Stimulated activated CD4-positive, alpha-beta T cell treated with anti-CD3 and anti-CD28 coated beads, Interleukin-2, amount 100 ng/mL, for 24 hours (primary cell): Measurements from ENCODE around the gene MEGF8.
"Not testable (repeated sequence)": the region's sequence is repeated elsewhere in the genome, so short reads cannot be mapped to it uniquely, and the experiment has no call there.

Source experiments
- DNase-seq, 2 donors: peaks; one replicate each; pipeline ENCODE4 v3.0.0-alpha.2; 2020

The MEGF8 gene

DNA sequence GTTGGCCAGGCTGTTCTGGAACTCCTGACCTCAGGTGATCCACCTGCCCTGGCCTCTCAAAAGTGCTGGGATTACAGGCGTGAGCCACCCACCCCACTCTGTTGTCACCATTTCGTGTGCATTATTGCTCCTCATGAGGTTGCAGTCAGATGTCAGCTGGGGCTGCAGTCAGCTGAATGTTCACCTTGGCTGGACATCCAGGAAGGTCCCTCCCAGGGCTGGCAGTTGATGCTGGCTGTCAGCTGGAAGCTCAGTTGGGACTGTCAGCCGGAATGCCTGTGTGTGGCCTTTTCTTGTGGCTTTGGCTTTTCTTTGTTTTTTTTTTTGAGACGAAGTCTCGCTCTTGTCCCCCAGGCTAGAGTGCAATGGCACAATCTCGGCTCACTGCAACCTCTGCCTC, 6.6 kb downstream of the MEGF8 start:
- no peak for DNase-seq

DNA sequence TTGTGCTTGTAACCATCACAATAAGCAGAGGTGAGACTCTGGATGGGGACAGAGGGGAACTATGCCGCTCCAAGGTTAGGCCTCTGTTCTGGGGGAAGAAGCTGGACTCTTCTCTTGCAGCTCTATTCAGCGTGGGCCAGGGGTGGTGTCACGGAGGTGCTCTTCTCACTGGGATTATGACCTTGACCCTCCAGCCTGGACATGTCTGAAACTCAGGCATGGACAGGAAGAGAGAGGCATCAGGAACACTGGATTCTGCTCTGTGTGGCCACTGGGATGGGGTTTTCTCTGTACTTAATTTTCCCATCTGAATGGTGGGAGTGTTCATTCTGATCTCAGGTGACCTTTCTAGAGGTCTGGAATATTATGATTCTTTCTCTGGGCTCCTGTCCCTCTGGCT, 7.6 kb downstream of the MEGF8 start:
- DNase-seq = no peak

DNA sequence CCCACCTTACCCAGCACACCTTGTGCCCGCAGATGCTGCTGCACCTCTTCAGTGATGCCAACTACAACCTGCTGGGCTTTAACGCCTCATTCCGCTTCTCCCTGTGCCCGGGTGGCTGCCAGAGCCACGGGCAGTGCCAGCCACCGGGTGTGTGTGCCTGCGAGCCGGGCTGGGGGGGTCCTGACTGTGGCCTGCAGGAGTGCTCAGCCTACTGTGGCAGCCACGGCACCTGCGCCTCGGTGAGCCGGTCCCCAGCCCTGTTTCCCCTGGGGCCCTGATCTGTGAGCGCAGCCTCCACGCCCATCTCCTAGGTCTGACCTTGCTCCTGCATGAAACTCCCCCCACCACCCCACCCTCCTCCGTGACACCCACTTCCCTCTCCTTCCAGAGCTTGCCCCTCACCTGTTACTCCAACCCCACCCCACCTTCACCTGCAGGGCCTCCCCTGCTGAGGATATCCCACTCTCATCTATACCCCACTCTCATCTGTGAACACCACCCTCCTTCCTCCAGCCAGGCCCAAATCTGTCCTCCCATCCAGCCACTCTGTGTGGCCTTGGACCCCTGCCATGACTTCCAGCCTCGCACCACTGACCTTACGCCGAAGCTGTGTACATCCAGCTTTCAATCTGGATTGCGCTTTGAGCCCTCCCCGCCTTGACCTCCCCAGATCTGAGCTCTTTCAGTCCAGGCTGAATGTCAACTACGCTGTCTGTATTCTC, 8.7 kb downstream of the MEGF8 start:
- DNase-seq = no peak

DNA sequence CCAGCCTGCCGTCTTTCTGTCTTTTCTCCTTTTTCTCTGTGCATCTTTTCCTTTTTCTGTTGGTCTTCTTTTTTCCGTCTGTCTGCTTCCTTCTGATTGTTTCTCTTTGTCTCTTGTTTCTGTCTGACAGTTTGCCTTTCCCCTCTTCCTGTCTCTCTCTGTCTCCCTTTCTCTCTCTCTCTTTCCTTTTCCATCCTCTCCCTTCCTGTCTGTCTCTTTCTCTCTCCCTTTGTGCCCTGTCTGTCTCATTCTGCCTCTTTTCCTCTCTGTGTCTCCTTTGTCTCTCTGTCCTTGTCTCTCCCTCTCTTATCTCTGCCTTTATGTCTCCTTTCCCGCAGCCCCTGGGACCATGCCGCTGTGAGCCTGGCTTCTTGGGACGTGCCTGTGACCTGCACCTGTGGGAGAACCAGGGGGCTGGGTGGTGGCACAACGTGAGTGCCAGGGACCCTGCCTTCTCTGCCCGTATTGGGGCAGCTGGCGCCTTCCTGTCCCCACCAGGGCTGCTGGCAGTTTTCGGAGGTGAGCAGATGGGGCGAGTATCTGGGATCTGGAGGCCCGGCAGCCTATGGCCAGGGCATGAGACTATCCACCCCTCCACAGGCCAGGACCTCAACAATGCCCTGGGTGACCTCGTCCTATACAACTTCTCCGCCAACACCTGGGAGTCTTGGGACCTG, 9.4 kb downstream of the MEGF8 start:
- DNase-seq = no peak

DNA sequence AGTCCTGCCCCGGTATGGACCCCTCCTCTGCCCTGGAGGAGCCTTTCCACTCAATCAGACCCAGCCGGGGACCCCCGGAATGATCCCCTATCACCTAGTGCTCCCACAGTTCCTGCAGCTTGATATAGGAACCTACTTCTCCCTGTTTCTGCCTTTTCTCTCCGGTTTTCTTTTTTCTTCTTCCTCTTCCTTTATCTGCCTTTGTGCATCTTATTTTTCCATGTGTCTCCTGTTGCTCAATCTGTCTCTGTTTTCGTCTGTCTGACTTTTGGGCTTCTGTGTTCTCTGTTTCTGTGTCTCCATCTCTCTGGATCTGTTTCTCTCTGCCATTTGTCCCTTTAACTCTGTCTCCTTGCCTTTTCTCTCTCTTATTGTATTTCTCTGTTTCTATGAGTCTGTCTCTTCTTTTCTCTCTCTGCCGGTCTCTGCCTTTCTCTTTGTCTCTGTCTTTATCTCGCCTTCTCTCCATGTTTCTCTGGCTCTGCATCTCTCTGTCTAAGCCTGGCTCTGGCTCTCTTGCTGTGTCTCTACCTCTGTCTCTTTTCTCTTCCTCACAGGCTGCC, 10.0 kb downstream of the MEGF8 start:
- no peak for DNase-seq

DNA sequence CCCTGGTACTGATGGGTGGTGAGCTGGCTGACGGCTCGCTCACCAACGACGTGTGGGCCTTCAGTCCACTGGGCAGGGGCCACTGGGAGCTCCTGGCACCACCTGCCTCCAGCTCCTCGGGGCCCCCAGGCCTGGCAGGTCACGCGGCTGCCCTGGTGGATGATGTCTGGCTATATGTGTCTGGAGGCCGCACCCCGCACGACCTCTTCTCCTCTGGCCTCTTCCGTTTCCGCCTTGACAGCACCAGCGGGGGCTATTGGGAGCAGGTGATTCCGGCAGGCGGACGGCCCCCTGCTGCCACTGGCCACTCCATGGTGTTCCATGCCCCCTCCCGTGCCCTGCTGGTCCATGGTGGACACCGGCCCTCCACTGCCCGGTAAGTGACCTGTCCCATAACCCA, 10.5 kb downstream of the MEGF8 start:
- DNase-seq = no peak

DNA sequence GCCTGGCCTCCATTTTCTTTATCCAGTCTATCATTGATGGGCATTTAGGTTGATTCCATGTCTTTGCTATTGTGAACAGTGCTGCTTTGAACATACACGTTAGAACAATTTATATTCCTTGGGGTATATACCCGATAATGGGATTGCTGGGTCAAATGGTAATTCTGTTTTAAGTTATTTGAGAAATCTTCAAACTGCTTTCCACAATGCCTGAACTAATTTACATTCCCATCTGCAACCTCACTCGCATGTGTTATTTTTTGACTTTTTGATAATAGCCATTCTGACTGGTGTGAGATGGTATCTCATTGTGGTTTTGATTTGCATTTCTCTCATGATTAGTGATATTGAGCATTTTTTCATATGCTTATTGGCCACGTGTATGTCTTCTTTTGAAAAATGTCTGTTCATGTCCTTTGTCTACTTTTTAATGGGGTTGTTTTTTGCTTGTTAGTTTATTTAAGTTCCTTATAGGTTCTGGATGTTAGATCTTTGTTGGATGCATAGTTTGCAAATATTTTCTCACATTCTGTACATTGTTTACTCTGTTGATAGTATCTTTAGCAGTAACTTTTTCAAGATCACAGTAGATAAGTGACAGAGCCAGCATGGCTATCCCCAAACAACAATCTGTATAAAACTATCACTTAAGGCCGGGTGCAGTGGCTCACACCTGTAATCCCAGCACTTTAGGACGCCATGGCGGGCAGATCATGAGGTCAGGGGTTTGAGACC, 13.9 kb downstream of the MEGF8 start:
- not testable (repeated sequence) for DNase-seq

DNA sequence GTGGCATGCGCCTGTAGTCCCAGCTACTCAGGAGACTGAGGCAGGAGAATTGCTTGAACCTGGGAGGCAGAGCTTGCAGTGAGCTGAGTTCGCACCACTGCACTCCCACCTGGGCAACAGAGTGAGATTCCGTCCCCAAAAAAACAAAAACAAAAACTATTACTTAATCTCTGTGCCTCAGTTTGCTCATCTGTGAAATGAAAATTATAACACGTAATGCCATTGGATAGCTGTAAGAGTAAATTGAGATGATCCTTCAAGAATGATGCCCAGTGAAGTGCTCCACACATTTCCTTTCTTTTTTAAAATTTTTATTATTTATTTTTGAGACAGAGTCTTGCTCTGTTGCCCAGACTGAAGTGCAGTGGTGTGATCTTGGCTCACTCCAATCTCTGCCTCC, 14.5 kb downstream of the MEGF8 start:
- DNase-seq = not testable (repeated sequence)

DNA sequence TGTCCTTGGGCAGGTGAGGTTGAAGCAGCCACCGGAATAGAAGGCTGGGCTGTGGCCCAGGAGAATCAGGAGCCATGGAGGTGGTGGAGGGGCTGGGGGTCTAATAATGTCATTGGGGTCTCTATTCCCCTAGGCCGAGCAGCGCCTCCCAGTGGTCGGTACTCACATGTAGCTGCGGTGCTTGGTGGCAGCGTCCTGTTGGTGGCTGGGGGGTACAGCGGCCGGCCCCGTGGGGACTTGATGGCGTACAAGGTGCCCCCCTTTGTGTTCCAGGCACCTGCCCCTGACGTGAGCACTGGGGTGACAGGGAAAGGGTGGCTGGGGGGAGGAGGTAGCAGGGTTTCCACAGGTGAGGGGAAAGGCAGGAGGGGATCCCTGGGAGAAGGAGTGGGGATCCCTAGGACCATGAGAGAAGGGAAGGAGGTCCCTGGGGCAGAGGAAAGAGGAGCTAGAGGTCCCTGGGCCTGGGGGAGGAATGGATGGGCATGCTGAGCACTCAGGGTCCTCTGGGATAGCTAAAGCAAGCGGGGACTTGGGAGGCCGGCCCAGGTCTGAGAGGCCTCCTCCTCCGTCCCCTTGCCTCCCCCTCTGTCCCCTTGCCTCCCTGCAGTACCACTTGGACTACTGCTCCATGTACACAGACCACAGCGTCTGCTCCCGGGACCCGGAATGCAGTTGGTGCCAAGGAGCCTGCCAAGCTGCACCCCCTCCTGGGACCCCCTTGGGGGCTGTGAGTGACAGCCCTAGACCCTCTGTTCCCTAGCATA, 18.1 kb downstream of the MEGF8 start:
- no peak for DNase-seq

DNA sequence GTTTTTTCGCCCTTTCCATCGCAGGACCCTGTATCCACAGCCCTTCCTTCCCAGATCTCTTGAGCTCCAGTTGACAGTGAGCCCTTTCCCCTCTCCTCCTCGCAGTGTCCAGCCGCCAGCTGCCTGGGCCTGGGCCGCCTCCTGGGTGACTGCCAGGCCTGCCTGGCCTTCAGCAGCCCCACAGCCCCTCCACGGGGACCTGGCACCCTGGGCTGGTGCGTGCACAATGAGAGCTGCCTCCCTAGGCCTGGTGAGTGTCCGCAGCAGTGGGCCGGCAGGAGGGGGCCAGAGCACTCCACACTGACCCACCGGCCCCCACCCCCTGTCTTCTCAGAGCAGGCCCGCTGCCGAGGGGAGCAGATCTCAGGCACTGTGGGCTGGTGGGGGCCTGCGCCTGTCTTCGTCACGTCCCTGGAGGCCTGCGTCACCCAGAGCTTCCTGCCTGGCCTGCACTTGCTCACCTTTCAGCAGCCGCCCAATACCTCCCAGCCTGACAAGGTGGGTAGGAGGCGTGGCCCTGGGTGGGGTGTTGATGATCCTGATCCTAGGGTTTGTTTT, 19.0 kb downstream of the MEGF8 start:
- no peak for DNase-seq

DNA sequence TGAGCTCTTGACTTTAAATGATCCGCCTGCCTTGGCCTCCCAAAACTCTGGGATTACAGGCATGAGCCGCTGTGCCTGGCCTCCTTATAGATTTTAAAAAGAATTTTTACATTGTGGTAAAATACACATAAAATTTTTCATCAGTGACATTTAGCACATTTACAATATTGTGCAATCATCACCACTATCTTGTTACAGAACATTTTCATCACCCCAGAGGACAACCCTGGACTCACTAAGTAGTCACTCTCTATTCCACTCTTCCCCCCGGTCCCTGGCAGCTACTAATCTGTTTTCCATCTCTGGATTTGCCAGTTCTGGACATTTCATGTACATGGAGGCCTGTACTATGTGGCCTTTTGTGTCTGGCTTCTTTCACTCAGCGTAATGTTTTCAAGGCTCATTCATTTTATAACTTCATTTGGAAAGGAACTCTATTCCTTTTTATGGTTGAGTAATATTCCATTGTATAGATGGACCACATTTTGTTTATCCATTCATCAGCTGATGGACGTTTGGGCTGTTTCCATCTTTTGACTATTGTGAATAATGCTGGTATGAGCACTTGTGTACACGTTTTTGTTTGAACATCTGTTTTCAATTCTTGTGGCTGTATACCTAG, 19.9 kb downstream of the MEGF8 start:
- no peak for DNase-seq

DNA sequence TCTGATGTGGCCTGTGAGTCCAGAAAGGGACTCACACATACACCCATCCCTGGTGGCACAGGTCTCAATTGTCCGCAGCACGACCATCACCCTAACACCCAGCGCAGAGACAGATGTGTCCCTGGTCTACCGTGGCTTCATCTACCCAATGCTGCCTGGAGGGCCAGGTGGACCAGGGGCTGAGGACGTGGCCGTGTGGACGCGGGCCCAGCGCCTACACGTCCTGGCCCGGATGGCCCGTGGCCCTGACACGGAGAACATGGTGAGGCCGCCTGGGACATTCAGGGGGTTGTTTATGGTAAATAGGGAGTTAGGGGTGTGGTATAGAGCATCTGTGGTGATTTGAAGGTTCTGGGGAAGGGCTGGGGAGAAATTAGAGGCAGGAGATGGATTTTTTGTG, 22.8 kb downstream of the MEGF8 start:
- no peak for DNase-seq

DNA sequence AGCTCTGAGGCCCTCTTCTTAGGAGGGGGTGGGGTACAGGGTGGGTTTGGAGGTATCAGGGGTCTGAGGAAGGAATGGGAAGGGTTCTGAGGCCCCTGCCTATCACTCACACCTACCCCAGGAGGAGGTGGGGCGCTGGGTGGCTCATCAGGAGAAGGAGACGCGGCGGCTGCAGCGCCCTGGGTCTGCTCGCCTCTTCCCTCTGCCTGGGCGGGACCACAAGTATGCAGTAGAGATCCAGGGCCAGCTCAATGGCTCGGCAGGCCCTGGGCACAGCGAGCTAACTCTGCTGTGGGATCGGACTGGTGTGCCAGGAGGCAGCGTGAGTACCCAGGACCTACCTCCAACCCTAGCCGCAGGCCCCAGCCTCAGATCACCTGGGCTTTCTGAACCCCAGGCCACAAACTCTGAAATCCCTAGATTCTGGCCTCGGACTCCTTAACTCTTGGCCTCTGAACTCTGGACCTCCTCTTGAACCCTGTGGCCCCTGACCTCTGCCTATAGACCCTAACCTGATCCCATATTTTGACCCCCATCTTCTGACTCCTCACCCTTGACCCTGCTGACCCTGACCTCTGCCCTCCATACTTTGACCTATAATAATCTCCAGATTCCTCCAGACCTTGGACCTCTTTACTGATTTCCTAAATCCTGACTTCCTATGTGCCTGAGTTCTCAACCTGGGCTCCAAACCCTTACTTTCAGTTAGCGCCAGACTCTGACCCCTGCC, 24.1 kb downstream of the MEGF8 start:
- DNase-seq = no peak

DNA sequence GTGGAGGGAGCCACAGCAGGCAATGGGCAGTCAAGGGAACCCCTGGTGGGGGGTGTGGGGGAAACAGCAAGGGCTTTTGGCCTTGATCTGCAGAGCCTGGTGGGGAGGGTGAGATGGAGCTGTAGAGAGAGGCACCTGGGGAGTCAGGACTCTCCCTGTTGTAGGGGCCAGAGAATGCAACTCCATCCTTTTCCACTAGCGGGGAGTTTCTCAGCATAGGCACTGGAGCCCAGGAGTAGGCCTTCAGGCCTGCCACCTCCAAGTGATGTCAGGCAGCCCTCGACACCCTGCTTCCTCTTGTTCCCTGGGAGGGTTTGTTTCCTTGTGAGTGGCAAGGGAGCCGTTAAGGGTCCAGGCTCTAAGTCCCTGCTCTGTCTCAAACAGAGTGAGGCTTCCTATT, 25.0 kb downstream of the MEGF8 start:
- no peak for DNase-seq

DNA sequence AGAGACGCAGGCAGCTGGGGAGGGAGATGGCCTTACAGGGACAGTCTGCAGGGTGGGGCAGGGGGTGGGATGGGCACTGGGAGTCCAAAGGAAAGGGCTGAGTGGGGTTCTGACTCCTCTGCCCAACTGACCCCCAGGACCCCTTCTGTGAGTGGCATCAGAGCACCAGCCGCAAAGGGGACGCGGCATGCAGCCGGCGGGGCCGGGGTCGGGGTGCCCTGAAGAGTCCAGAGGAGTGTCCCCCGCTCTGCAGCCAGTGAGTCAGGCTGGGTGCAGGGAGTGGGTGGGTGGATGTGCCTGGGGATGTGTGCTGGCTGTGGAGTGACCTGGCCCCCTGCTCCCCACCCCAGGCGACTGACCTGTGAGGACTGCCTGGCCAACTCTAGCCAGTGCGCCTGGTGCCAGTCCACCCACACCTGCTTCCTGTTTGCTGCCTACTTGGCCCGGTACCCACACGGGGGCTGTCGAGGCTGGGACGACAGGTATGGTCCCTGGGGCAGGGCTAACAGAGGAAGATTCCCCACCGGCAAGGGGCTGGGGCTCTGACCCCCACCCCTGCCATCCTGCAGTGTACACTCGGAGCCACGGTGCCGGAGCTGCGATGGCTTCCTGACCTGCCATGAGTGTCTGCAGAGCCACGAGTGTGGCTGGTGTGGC, 25.8 kb downstream of the MEGF8 start:
- DNase-seq = no peak

DNA sequence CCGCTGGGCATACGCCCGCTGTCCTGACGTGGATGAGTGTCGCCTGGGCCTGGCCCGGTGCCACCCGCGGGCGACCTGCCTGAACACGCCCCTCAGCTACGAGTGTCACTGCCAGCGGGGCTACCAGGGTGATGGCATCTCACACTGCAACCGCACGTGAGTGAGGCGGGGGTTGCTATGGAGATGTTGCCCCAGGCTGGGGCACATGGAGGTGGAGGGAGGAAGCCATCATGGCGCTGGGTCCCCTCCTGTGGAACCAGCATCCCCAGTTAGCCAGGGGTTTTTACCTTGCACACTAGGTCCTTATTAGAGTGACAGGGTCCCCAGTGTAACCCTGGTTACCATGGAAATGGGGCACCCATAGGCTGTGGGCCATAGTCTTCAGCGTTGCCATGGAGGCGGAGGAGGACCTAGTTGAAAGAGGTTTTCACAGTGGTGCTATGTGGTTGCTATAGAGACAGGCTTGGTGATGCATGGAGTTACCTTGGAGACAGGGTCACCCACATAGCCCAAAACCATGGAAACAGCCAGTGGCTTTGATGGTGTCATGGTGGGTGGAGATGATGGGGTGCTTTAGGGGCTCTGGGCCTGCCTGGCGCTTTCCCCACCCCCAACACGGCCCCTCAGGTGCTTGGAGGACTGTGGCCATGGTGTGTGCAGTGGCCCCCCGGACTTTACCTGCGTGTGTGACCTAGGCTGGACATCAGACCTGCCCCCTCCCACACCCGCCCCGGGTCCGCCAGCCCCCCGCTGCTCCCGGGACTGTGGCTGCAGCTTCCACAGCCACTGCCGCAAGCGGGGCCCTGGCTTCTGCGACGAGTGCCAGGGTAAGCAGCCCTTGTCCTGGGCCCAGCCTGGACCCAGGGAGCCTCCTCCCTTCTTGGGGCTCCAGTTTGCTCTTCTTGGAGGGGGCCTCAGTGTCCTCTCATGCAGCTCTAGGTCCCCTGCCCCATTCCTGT, 27.1 kb downstream of the MEGF8 start:
- DNase-seq = no peak

DNA sequence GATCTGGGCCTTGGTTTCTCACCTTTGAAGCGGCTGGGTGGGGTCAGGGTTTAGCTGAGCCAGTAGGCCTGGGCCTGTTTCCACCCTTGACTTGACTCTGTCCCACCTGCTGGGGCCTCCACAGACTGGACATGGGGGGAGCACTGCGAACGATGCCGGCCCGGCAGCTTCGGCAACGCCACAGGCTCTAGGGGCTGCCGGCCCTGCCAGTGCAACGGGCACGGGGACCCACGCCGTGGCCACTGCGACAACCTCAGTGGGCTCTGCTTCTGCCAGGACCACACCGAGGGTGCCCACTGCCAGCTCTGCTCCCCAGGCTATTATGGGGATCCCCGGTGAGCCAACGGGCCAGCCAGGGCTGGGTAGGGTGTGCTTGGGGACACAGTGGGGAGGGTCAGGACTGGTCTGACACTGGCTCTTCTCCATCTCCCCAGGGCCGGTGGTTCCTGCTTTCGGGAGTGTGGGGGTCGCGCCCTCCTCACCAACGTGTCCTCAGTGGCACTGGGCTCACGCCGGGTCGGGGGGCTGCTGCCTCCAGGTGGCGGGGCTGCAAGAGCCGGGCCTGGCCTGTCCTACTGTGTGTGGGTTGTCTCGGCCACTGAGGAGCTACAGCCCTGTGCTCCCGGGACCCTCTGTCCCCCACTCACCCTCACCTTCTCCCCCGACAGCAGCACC, 28.0 kb downstream of the MEGF8 start:
- no peak for DNase-seq

DNA sequence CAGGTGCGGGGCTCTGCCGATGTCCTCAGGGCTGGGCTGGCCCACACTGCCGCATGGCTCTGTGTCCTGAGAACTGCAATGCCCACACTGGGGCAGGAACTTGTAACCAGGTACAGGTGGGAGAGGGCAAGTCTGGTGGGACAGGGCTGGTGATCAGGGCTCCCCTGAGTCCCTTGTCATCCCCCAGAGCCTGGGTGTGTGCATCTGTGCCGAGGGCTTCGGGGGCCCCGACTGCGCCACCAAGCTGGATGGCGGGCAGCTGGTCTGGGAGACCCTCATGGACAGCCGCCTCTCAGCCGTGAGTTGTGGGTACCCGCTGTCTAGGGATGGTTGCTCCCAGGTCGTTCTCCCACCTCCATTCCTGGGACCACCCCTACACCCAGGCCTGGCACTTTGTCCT, 30.5 kb downstream of the MEGF8 start:
- no peak for DNase-seq

DNA sequence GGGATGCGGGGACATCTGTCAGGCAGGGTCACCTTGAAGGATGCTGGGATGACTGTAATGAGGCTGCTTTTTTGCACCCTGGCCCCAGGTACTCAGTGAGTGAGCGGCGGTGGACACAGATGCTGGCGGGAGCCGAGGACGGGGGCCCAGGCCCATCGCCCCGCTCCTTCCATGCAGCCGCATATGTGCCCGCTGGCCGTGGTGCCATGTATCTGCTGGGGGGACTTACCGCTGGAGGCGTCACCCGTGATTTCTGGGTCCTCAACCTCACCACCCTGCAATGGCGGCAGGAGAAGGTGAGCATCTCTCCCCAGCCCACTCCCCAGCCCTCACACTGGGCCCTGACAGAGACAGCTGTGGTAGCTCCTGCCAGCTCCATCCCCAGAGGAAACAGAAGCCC, 31.3 kb downstream of the MEGF8 start:
- no peak for DNase-seq
